SK-N-SH (cell line): ENCODE results near the gene ANKFN1. TPM values are rescaled to one million over a fixed set of nuclear protein-coding genes. Genes with fewer than 3 reads are reported as not detected.
A peak's percentile ranks its signal among the peaks of the same experiment; 100 is the strongest.

Source experiments
- CTCF ChIA-PET: fragments of 300-600, 350-600 bp; formaldehyde crosslinking; extraction: SDS; loops from one replicate; lab custom pipeline; 2021; lab: Yijun Ruan, JAX
- POLR2A ChIA-PET: fragments of 350-600 bp; sonication (Branson Sonifier 250); formaldehyde crosslinking; extraction: SDS; loops from one replicate; lab custom pipeline; 2020; ENCODE audit warnings: antibody characterized with exemption, inconsistent platforms; lab: Yijun Ruan, JAX
- DNase-seq: peaks from one replicate; pipeline ENCODE4 v3.0.0; 2012
- H2AFZ ChIP-seq: fragments of 200-600 bp; sonication (generic); 2 replicates; pipeline ENCODE4 v1.8.1; 2016; ENCODE audit warnings: antibody characterized with exemption, mild to moderate bottlenecking, low read depth
- H3F3A ChIP-seq: fragments of 200-600 bp; sonication (generic); replicated peaks from 2 replicates; pipeline ENCODE3; 2016; ENCODE audit warnings: antibody characterized with exemption, mild to moderate bottlenecking; ENCODE audit not compliant: insufficient read depth
- H3K27ac ChIP-seq, 2 experiments: fragments of 200-500 bp in 1 of 2; fragments of 200-600 bp in 1 of 2; sonication (Bioruptor generic) in 1 of 2; sonication (generic), shearing (Covaris generic) in 1 of 2; 2 replicates each; pipeline versions ENCODE4 v1.5.1 to v1.6.1; 2014 to 2016; ENCODE audit warnings: low read depth in 2 of 2, inconsistent platforms in 1 of 2, low read length in 1 of 2, mild to moderate bottlenecking in 1 of 2, mixed read lengths in 1 of 2
- H3K27me3 ChIP-seq: fragments of 200-600 bp; sonication (generic), shearing (Covaris generic); 2 replicates; pipeline ENCODE4 v1.6.1; 2016; ENCODE audit warnings: mixed run types; ENCODE audit not compliant: insufficient read depth
- H3K36me3 ChIP-seq, 2 experiments: fragments of 200-500 bp in 1 of 2; fragments of 200-600 bp in 1 of 2; sonication (Bioruptor generic) in 1 of 2; sonication (generic) in 1 of 2; replicated peaks in 1 of 2; 2 replicates each; pipeline versions ENCODE3 to v1.5.1; 2014 to 2016; ENCODE audit warnings: low read length in 1 of 2, mild to moderate bottlenecking in 1 of 2; ENCODE audit not compliant: insufficient read depth in 2 of 2, control insufficient read depth in 1 of 2
- H3K4me1 ChIP-seq, 2 experiments: fragments of 200-500 bp in 1 of 2; fragments of 200-600 bp in 1 of 2; sonication (Bioruptor generic) in 1 of 2; sonication (generic), shearing (Covaris generic) in 1 of 2; 2 replicates each; pipeline versions ENCODE4 v1.5.1 to v1.6.1; 2014 to 2016; ENCODE audit warnings: low read depth in 1 of 2, low read length in 1 of 2, mixed run types in 1 of 2; ENCODE audit not compliant: insufficient read depth in 2 of 2, control insufficient read depth in 1 of 2
- H3K4me2 ChIP-seq: fragments of 200-600 bp; sonication (generic), shearing (Covaris generic); 2 replicates; pipeline ENCODE4 v1.6.1; 2017; ENCODE audit warnings: mixed run types
- H3K4me3 ChIP-seq, 2 experiments: fragments of 200-500 bp in 1 of 2; fragments of 200-600 bp in 1 of 2; sonication (Bioruptor generic) in 1 of 2; sonication (generic), shearing (Covaris generic) in 1 of 2; 2 replicates each; pipeline versions ENCODE4 v1.5.1 to v1.8.1; 2014 to 2016; ENCODE audit warnings: low read depth in 2 of 2, inconsistent platforms in 1 of 2, low read length in 1 of 2, mild to moderate bottlenecking in 1 of 2, mixed read lengths in 1 of 2, moderate library complexity in 1 of 2
- H3K79me2 ChIP-seq: fragments of 200-600 bp; sonication (generic); 2 replicates; pipeline ENCODE4 v1.8.1; 2017; ENCODE audit warnings: mild to moderate bottlenecking; ENCODE audit not compliant: insufficient read depth
- H3K9ac ChIP-seq: fragments of 200-600 bp; sonication (generic); 2 replicates; pipeline ENCODE4 v1.6.1; 2017; ENCODE audit warnings: mixed run types
- H3K9me2 ChIP-seq: fragments of 200-600 bp; sonication (generic); 2 replicates; pipeline ENCODE4 v1.6.1; 2017; ENCODE audit warnings: mixed run types
- H3K9me3 ChIP-seq: fragments of 200-600 bp; sonication (generic); 2 replicates; pipeline ENCODE4 v1.6.1; 2017; ENCODE audit warnings: mixed run types, mild to moderate bottlenecking, moderate library complexity
- H4K20me1 ChIP-seq: fragments of 200-600 bp; sonication (generic); 2 replicates; pipeline ENCODE4 v1.6.1; 2017; ENCODE audit warnings: mild to moderate bottlenecking, mixed run types; ENCODE audit not compliant: insufficient read depth
- ELF1 ChIP-seq: IDR thresholded peaks from 2 replicates; pipeline ENCODE4 v1.4.0; 2012
- EP300 ChIP-seq, 2 experiments: IDR thresholded peaks; 2 replicates each; pipeline versions ENCODE4 v1.4.0 to v1.6.1; 2012; ENCODE audit warnings: borderline replicate concordance in 1 of 2, low read depth in 1 of 2, low read length in 1 of 2
- EZH2phosphoT487 ChIP-seq: fragments of 200-600 bp; sonication (generic); IDR thresholded peaks from 2 replicates; pipeline ENCODE4 v1.6.1; 2017; ENCODE audit warnings: low read depth, mixed run types, mild to moderate bottlenecking, antibody characterized with exemption, moderate library complexity, borderline replicate concordance
- FOSL2 ChIP-seq: IDR thresholded peaks from 2 replicates; pipeline ENCODE4 v1.4.0; 2012; ENCODE audit warnings: low read depth, mild to moderate bottlenecking, moderate library complexity, borderline replicate concordance
- FOXJ3 ChIP-seq: sonication (generic); formaldehyde crosslinking; IDR thresholded peaks from 2 replicates; pipeline ENCODE4 v1.5.1; 2020; ENCODE audit warnings: mild to moderate bottlenecking, missing genetic modification reagents
- FOXM1 ChIP-seq: IDR thresholded peaks from 2 replicates; pipeline ENCODE4 v1.4.0; 2012; ENCODE audit warnings: low read depth, mild to moderate bottlenecking
- GABPA ChIP-seq: IDR thresholded peaks from 2 replicates; pipeline ENCODE4 v1.4.0; 2012; ENCODE audit warnings: low read depth, mild to moderate bottlenecking
- IRF3 ChIP-seq: fragments of 150-350 bp; IDR thresholded peaks from 2 replicates; pipeline ENCODE4 v1.6.1; 2016; ENCODE audit warnings: mild to moderate bottlenecking, low read depth, low read length
- JUND ChIP-seq: IDR thresholded peaks from 2 replicates; pipeline ENCODE4 v1.4.0; 2012
- MAX ChIP-seq: IDR thresholded peaks from 2 replicates; pipeline ENCODE4 v1.4.0; 2012; ENCODE audit warnings: low read depth
- MEF2A ChIP-seq: IDR thresholded peaks from 2 replicates; pipeline ENCODE4 v1.4.0; 2012; ENCODE audit warnings: low read depth, borderline replicate concordance
- NFIC ChIP-seq: IDR thresholded peaks from 2 replicates; pipeline ENCODE4 v1.4.0; 2012; ENCODE audit warnings: borderline replicate concordance
- NRF1 ChIP-seq: IDR thresholded peaks from 2 replicates; pipeline ENCODE4 v1.6.1; 2012; ENCODE audit warnings: low read depth, mild to moderate bottlenecking, low read length
- RAD21 ChIP-seq: IDR thresholded peaks from 2 replicates; pipeline ENCODE4 v1.6.1; 2012; ENCODE audit warnings: mild to moderate bottlenecking, low read length
- RCOR1 ChIP-seq: fragments of 150-350 bp; IDR thresholded peaks from 2 replicates; pipeline ENCODE4 v1.6.1; 2017; ENCODE audit warnings: antibody characterized with exemption, low read length
- REST ChIP-seq: IDR thresholded peaks from 2 replicates; pipeline ENCODE4 v1.6.1; 2012; ENCODE audit warnings: mild to moderate bottlenecking, low read depth, low read length, moderate library complexity
- RFX5 ChIP-seq: IDR thresholded peaks from 2 replicates; pipeline ENCODE4 v1.6.1; 2012; ENCODE audit warnings: mild to moderate bottlenecking, improper control_type of control experiment, low read length
- SIN3A ChIP-seq: IDR thresholded peaks from 2 replicates; pipeline ENCODE4 v1.6.1; 2012; ENCODE audit warnings: low read depth, mild to moderate bottlenecking, low read length, moderate library complexity, borderline replicate concordance
- SMC3 ChIP-seq: IDR thresholded peaks from 2 replicates; pipeline ENCODE4 v1.6.1; 2012; ENCODE audit warnings: low read depth, low read length, improper control_type of control experiment
- TEAD4 ChIP-seq: IDR thresholded peaks from 2 replicates; pipeline ENCODE4 v1.4.0; 2012; ENCODE audit warnings: mild to moderate bottlenecking, borderline replicate concordance; ENCODE audit not compliant: insufficient read depth
- USF1 ChIP-seq: IDR thresholded peaks from 2 replicates; pipeline ENCODE4 v1.4.0; 2012; ENCODE audit warnings: low read depth, borderline replicate concordance
- WGBS: methylation state at CpG from one replicate; pipeline ENCODE4 v1.1.6; 2017; ENCODE audit warnings: low lambda C conversion rate; 5-methylcytosine and 5-hydroxymethylcytosine counted together
- polyA plus RNA-seq, 3 experiments: library from polyadenylated mRNA; depleted of rRNA; stranded (reverse); fragments of >200 nt; gene quantifications; 2 replicates each; pipeline ENCODE4 v1.2.3, GENCODE V29; 2012
- TF ChIP-seq, protein P1 (sequence below): IDR thresholded peaks from 2 replicates; pipeline ENCODE4 v1.4.0; 2012; ENCODE audit warnings: low read depth, borderline replicate concordance

Gene ANKFN1
- polyA plus RNA-seq, 1 of the 3 experiments (the other 2 are of a cell fraction) = 0.07 TPM

- Histone ChIP-seq H3F3A (no peaks in the 10 kb centered on the region), H3K9me2 (no peaks in the 10 kb centered on the region), H3K4me1 (no peaks in the 10 kb centered on the region), H2AFZ (peak overlapping the region; percentile 27; the same call in 1 of the 2 replicates), H3K4me2 (no peak overlapping the region), H4K20me1 (no peaks in the 10 kb centered on the region), H3K36me3 (no peaks in the 10 kb centered on the region), H3K9ac (no peak overlapping the region), H3K9me3 (no peaks in the 10 kb centered on the region), H3K27ac (no peak overlapping the region)
- POLR2A ChIA-PET = no interaction called here
- TF ChIP-seq NFIC (no peak), JUND (no peak), SIN3A (no peak), MEF2A (no peak), EP300 (IDR thresholded peaks at IDR 0.05; ENCODE audit: borderline replicate concordance in 1 of 2, low read depth in 1 of 2, low read length in 1 of 2) (no peak)
- TF ChIP-seq, all 33 proteins: peak for 0
- no peaks in the 10 kb centered on the region for H3K27me3 ChIP-seq
- no peaks in the 10 kb centered on the region for H3K79me2 ChIP-seq
- CTCF ChIA-PET = interaction anchor here (1.2 kb wide), 1 partner anchor 8 kb away, joined by 3 read pairs; no protein-coding TSS in a partner anchor
- 17% methylated on average over 4 of the region's 4 CpGs for WGBS
- DNase-seq = no peak
- no peak overlapping the region; a peak in 1 of 4 replicates for H3K4me3 ChIP-seq
These were observed 77.4 kb downstream of the ANKFN1 start for GRCh38 chr17:56230660-56231059.

GRCh38 chr17:56231252-56231651, 78.0 kb downstream of the ANKFN1 start:
- TF ChIP-seq MEF2A (no peak), SIN3A (no peak), NRF1 (no peak), FOXM1 (no peak), TEAD4 (no peak), REST (no peak), FOXJ3 (no peak), USF1 (no peak), RCOR1 (no peak), FOSL2 (no peak), IRF3 (no peak), RAD21 (no peak), SMC3 (no peak), MAX (no peak), ELF1 (no peak), EZH2phosphoT487 (no peak), RFX5 (no peak), GABPA (no peak)
- TF ChIP-seq, protein P1, sequence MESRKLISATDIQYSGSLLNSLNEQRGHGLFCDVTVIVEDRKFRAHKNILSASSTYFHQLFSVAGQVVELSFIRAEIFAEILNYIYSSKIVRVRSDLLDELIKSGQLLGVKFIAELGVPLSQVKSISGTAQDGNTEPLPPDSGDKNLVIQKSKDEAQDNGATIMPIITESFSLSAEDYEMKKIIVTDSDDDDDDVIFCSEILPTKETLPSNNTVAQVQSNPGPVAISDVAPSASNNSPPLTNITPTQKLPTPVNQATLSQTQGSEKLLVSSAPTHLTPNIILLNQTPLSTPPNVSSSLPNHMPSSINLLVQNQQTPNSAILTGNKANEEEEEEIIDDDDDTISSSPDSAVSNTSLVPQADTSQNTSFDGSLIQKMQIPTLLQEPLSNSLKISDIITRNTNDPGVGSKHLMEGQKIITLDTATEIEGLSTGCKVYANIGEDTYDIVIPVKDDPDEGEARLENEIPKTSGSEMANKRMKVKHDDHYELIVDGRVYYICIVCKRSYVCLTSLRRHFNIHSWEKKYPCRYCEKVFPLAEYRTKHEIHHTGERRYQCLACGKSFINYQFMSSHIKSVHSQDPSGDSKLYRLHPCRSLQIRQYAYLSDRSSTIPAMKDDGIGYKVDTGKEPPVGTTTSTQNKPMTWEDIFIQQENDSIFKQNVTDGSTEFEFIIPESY = no peak
- H2AFZ ChIP-seq = peak overlapping the region; percentile 54
- no peaks in the 10 kb centered on the region for H3K9me3 ChIP-seq
- no peak overlapping the region for H3K9ac ChIP-seq
- ChIA-PET POLR2A (no interaction called here), CTCF (interaction anchor here (1.2 kb wide), 1 partner anchor 8 kb away, joined by 3 read pairs; no protein-coding TSS in a partner anchor)
- DNase-seq = no peak
- no peaks in the 10 kb centered on the region for H3K36me3 ChIP-seq
- H3K27ac ChIP-seq = no peak overlapping the region
- 9% methylated on average over 2 of the region's 2 CpGs for WGBS
- no peaks in the 10 kb centered on the region for H3K27me3 ChIP-seq
- H3K4me1 ChIP-seq = no peaks in the 10 kb centered on the region
- no peak overlapping the region for H3K4me3 ChIP-seq
- no peaks in the 10 kb centered on the region for H3K79me2 ChIP-seq
- no peaks in the 10 kb centered on the region for H4K20me1 ChIP-seq
- H3K4me2 ChIP-seq = no peak overlapping the region
- H3K9me2 ChIP-seq = no peaks in the 10 kb centered on the region
- no peaks in the 10 kb centered on the region for H3F3A ChIP-seq
